ENCODE results near the gene NEU1. TPM values are rescaled to one million over a fixed set of nuclear protein-coding genes. Genes with fewer than 3 reads are reported as not detected.
A peak's percentile ranks its signal among the peaks of the same experiment; 100 is the strongest.

The NEU1 gene
- polyA plus RNA-seq, 1 donor (not counting 4 experiments of a cell fraction or from before 2014, with no cell fraction given) = 27.9 TPM

DNA sequence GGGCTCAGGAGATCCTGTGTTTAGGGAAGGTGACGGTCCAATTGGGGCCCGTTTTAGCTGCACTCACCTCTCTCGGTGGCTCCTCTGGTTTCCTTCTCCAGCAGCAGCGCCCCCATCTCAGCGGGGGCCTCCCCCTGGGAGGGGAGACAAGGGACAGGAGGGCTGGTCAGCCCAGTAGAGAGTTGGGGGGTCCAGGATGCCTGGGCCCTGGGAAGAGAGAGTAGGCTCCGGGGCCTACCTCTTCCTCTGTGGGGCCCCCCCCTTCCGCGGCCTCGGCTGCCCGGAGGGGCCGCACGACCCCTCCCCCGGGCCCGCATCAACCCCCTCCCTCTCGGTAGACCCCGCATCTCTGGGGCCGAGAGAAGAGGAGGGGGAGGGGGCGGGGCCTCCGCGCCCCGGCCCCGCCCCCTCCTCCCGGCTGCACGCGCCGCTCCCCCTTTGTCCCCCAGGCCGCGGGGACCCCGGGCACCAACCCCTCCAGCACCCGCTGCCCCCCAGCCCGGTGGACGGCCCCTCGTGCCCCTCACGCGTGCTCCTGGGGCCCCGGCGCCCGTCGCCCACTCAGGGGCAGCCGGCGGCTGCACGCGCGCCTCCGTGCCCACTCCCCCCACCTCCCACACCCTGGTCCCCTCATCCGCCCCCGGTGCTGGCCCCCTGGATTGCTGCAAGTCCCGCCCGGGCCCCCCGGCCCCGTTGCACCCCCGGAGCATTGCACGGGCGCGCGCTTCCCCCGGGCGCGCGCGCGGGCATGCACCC is 34.4 kb upstream of the NEU1 start:
- H3K9ac ChIP-seq (ENCODE audit: control insufficient read depth, extremely low read depth, insufficient read depth, low read length) = peak overlapping the region; percentile 69
- H4K20me1 ChIP-seq (ENCODE audit: control insufficient read depth, extremely low read depth, insufficient read depth, low read length) = no peaks in the 10 kb centered on the region
- DNase-seq (ENCODE audit: low read depth, low spot score) (no peak), FAIRE-seq (no peak)
- H3K9me3 ChIP-seq (ENCODE audit: control insufficient read depth, low read depth, low read length) = no peaks in the 10 kb centered on the region
- no peaks in the 10 kb centered on the region for H3K9me1 ChIP-seq (ENCODE audit: control insufficient read depth, extremely low read depth, insufficient read depth, low read length)
- no peaks in the 10 kb centered on the region for H3K27me3 ChIP-seq (ENCODE audit: control insufficient read depth, extremely low read depth, insufficient read depth, low read length)
- dilution Hi-C loops (cut with MboI; ENCODE audit: extremely low pct_ligation_motif_present, low sequenced_read_pairs) = no loop called here
- peaks cover 8 to 12% of the 10 kb centered on the region in 2 experiments for H3K36me3 ChIP-seq (ENCODE audit: control insufficient read depth in 2 of 2, extremely low read depth in 1 of 2, insufficient read depth in 2 of 2, low read length in 2 of 2)
- peak overlapping the region; percentile 52 for H2AFZ ChIP-seq (ENCODE audit: control insufficient read depth, low read length)
- H3K4me1 ChIP-seq (ENCODE audit: control insufficient read depth, extremely low read depth, insufficient read depth, low read length) = peaks cover 11% of the 10 kb centered on the region
- peak overlapping the region; percentile 81 for H3K4me2 ChIP-seq (ENCODE audit: control insufficient read depth, extremely low read depth, insufficient read depth, low read depth, low read length)
- TF ChIP-seq EZH2 (IDR thresholded peaks at IDR 0.05; ENCODE audit: low read length) = no peak
- TF ChIP-seq, protein P1, sequence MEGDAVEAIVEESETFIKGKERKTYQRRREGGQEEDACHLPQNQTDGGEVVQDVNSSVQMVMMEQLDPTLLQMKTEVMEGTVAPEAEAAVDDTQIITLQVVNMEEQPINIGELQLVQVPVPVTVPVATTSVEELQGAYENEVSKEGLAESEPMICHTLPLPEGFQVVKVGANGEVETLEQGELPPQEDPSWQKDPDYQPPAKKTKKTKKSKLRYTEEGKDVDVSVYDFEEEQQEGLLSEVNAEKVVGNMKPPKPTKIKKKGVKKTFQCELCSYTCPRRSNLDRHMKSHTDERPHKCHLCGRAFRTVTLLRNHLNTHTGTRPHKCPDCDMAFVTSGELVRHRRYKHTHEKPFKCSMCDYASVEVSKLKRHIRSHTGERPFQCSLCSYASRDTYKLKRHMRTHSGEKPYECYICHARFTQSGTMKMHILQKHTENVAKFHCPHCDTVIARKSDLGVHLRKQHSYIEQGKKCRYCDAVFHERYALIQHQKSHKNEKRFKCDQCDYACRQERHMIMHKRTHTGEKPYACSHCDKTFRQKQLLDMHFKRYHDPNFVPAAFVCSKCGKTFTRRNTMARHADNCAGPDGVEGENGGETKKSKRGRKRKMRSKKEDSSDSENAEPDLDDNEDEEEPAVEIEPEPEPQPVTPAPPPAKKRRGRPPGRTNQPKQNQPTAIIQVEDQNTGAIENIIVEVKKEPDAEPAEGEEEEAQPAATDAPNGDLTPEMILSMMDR (optimal IDR thresholded peaks at IDR 0.05 in 1 of 3, IDR thresholded peaks at IDR 0.05 in 1 of 3, conservative IDR thresholded peaks at IDR 0.05 in 1 of 3; ENCODE audit: extremely low read depth in 1 of 3, insufficient read depth in 2 of 3, low read length in 3 of 3) = no peak
- H3K79me2 ChIP-seq (ENCODE audit: control insufficient read depth, insufficient read depth, low read length) = no peaks in the 10 kb centered on the region
- H3K4me3 ChIP-seq (ENCODE audit: control insufficient read depth in 2 of 3, extremely low read depth in 1 of 3, insufficient read depth in 2 of 3, low read depth in 1 of 3, low read length in 3 of 3) = peak overlapping the region; percentile 83 to 88 (median 85)
- H3K27ac ChIP-seq (ENCODE audit: control insufficient read depth, insufficient read depth, low read length) = peak overlapping the region; percentile 12

DNA sequence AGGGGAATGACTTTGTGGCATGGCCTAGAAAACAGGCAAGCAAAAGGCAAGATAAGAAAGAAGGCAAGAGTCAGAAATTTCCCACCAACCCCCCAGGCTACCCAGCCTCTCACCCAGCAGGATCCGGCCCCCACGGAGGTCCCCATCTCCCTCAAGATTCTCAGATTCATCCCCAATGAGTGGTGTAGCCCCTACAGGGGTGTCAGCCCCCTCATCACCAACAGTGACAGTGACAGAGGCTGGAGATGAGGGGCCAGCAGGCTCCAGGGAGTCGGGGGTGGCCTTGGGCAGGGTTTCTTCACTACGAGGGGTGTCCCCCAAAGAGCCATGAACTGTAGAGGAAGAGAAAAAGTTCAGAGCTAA is 33.9 kb upstream of the NEU1 start:
- TF ChIP-seq EZH2 (IDR thresholded peaks at IDR 0.05; ENCODE audit: low read length) = no peak
- TF ChIP-seq, protein P1 (optimal IDR thresholded peaks at IDR 0.05 in 1 of 3, IDR thresholded peaks at IDR 0.05 in 1 of 3, conservative IDR thresholded peaks at IDR 0.05 in 1 of 3; ENCODE audit: extremely low read depth in 1 of 3, insufficient read depth in 2 of 3, low read length in 3 of 3) = no peak
- peak overlapping the region; percentile 81 for H3K4me2 ChIP-seq (ENCODE audit: control insufficient read depth, extremely low read depth, insufficient read depth, low read depth, low read length)
- H2AFZ ChIP-seq (ENCODE audit: control insufficient read depth, low read length) = peak overlapping the region; percentile 52
- no peaks in the 10 kb centered on the region for H3K27me3 ChIP-seq (ENCODE audit: control insufficient read depth, extremely low read depth, insufficient read depth, low read length)
- peaks cover 8 to 12% of the 10 kb centered on the region in 2 experiments for H3K36me3 ChIP-seq (ENCODE audit: control insufficient read depth in 2 of 2, extremely low read depth in 1 of 2, insufficient read depth in 2 of 2, low read length in 2 of 2)
- DNase-seq (ENCODE audit: low read depth, low spot score) (no peak), FAIRE-seq (no peak)
- no peaks in the 10 kb centered on the region for H3K9me3 ChIP-seq (ENCODE audit: control insufficient read depth, low read depth, low read length)
- H3K9ac ChIP-seq (ENCODE audit: control insufficient read depth, extremely low read depth, insufficient read depth, low read length) = peak overlapping the region; percentile 69
- peak overlapping the region; percentile 12 for H3K27ac ChIP-seq (ENCODE audit: control insufficient read depth, insufficient read depth, low read length)
- no peaks in the 10 kb centered on the region for H4K20me1 ChIP-seq (ENCODE audit: control insufficient read depth, extremely low read depth, insufficient read depth, low read length)
- dilution Hi-C loops (cut with MboI; ENCODE audit: extremely low pct_ligation_motif_present, low sequenced_read_pairs) = no loop called here
- no peaks in the 10 kb centered on the region for H3K79me2 ChIP-seq (ENCODE audit: control insufficient read depth, insufficient read depth, low read length)
- no peaks in the 10 kb centered on the region for H3K9me1 ChIP-seq (ENCODE audit: control insufficient read depth, extremely low read depth, insufficient read depth, low read length)
- H3K4me1 ChIP-seq (ENCODE audit: control insufficient read depth, extremely low read depth, insufficient read depth, low read length) = peaks cover 11% of the 10 kb centered on the region
- peak overlapping the region; percentile 56 to 88 (median 85) for H3K4me3 ChIP-seq (ENCODE audit: control insufficient read depth in 2 of 3, extremely low read depth in 1 of 3, insufficient read depth in 2 of 3, low read depth in 1 of 3, low read length in 3 of 3)

All from keratinocyte (primary cell).